Gastroesophageal sphincter (tissue), 4 donors: ENCODE measurements around the gene GUCA2A. TPM values are rescaled to one million over a fixed set of nuclear protein-coding genes. Genes with fewer than 3 reads are reported as not detected.

Source experiments
- ATAC-seq: fragments of 150-250 bp; one replicate; pipeline ENCODE4 v1.9.1; 2016; ENCODE audit warnings: mild to moderate bottlenecking, moderate library complexity
- H3K27ac ChIP-seq, 4 donors: fragments of 200-600 bp; sonication (generic) in 3 of 4; 1 replicate in 3 of 4; 2 replicates in 1 of 4; pipeline ENCODE4 v1.5.1; 2016 to 2019
- H3K27me3 ChIP-seq: fragments of 200-600 bp; sonication (generic); one replicate; pipeline ENCODE4 v1.5.1; 2019
- H3K36me3 ChIP-seq, 2 donors: fragments of 200-600 bp; sonication (generic); one replicate each; pipeline ENCODE4 v1.5.1; 2019; ENCODE audit warnings: control low read depth in 1 of 2
- H3K4me1 ChIP-seq, 3 donors: fragments of 200-600 bp; sonication (generic); 1 replicate in 2 of 3; 2 replicates in 1 of 3; pipeline ENCODE4 v1.5.1; 2016 to 2019; ENCODE audit warnings: control low read depth in 2 of 3
- H3K4me3 ChIP-seq, 2 donors: fragments of 200-600 bp; sonication (generic); one replicate each; pipeline ENCODE4 v1.5.1; 2019; ENCODE audit warnings: mild to moderate bottlenecking in 1 of 2, moderate library complexity in 1 of 2
- H3K9me3 ChIP-seq, 3 donors: fragments of 200-600 bp; sonication (generic); one replicate each; pipeline ENCODE4 v1.5.1; 2017 to 2019; ENCODE audit warnings: control low read depth in 2 of 3
- EP300 ChIP-seq: sonication (generic); formaldehyde crosslinking; IDR thresholded peaks from one replicate; pipeline ENCODE4 v1.6.1; 2017; ENCODE audit warnings: antibody characterized with exemption, mild to moderate bottlenecking
- POLR2A ChIP-seq, 2 donors: fragments of 450-650 bp; IDR thresholded peaks; one replicate each; pipeline ENCODE4 v1.6.1; 2017; ENCODE audit warnings: antibody characterized with exemption in 2 of 2, mild to moderate bottlenecking in 2 of 2, moderate library complexity in 1 of 2
- POLR2AphosphoS5 ChIP-seq: sonication (generic); formaldehyde crosslinking; IDR thresholded peaks from one replicate; pipeline ENCODE4 v1.6.1; 2017; ENCODE audit warnings: antibody characterized with exemption
- WGBS, 2 donors: methylation state at CpG; one replicate each; pipeline ENCODE4 v1.1.5; 2018; ENCODE audit warnings: low coverage in 1 of 2; 5-methylcytosine and 5-hydroxymethylcytosine counted together
- total RNA-seq, 4 donors: library from RNA; depleted of rRNA; stranded (reverse); fragments of >200 nt; gene quantifications; one replicate each; pipeline ENCODE4 v1.1.0, GENCODE V29; 2016
- TF ChIP-seq, protein P1 (sequence below), 4 experiments: fragments of 200-600 bp in 2 of 4; fragments of 450-650 bp in 2 of 4; sonication (generic) in 1 of 4; IDR thresholded peaks; one replicate each; pipeline ENCODE4 v1.5.1; 2017 to 2019; ENCODE audit warnings: antibody characterized with exemption in 4 of 4, mild to moderate bottlenecking in 2 of 4, moderate library complexity in 2 of 4

The GUCA2A gene
- total RNA-seq, 4 donors from 2014 or later, result not detected

DNA sequence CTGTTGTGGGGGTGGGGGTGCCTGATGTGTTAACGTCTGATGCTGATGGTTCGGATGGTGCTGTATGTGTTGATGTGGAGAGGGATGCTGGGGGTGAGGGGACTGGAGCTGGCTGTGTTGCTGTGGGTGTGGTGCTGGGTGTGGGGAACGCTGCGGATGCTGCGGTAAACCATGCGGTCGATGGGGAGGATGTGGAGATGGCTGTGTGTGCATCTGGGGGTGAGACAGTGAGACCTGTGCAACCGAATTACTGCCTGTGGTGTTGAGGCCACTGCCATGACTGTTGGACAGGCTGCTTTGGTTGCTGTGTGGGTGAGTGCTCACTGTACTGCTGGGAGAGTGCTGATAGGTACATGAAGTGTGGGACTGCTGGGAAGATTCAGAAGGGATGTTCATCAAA is 26.8 kb upstream of the GUCA2A start:
- Histone ChIP-seq H3K9me3 (no peaks in the 10 kb centered on the region), H3K4me1 (peaks cover 0 to 4% (median 0%) of the 10 kb centered on the region in 3 donors), H3K27ac (no peak overlapping the region), H3K4me3 (no peak overlapping the region), H3K27me3 (no peaks in the 10 kb centered on the region), H3K36me3 (peaks cover 0 to 83% of the 10 kb centered on the region in 2 donors)
- 90 to 91% methylated on average over 8 of the region's 8 CpGs for WGBS, 2 donors
- ATAC-seq, result no peak
- TF ChIP-seq POLR2A (IDR thresholded peaks at IDR 0.05) (no peak), POLR2AphosphoS5 (no peak), EP300 (no peak)
- TF ChIP-seq, protein P1, sequence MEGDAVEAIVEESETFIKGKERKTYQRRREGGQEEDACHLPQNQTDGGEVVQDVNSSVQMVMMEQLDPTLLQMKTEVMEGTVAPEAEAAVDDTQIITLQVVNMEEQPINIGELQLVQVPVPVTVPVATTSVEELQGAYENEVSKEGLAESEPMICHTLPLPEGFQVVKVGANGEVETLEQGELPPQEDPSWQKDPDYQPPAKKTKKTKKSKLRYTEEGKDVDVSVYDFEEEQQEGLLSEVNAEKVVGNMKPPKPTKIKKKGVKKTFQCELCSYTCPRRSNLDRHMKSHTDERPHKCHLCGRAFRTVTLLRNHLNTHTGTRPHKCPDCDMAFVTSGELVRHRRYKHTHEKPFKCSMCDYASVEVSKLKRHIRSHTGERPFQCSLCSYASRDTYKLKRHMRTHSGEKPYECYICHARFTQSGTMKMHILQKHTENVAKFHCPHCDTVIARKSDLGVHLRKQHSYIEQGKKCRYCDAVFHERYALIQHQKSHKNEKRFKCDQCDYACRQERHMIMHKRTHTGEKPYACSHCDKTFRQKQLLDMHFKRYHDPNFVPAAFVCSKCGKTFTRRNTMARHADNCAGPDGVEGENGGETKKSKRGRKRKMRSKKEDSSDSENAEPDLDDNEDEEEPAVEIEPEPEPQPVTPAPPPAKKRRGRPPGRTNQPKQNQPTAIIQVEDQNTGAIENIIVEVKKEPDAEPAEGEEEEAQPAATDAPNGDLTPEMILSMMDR (IDR thresholded peaks at IDR 0.05), result no peak

- Histone ChIP-seq H3K4me1 (peaks cover 0 to 10% (median 0%) of the 10 kb centered on the region in 3 donors), H3K36me3 (peaks cover 0 to 80% of the 10 kb centered on the region in 2 donors), H3K27ac (no peak overlapping the region), H3K27me3 (no peaks in the 10 kb centered on the region), H3K4me3 (no peak overlapping the region), H3K9me3 (no peaks in the 10 kb centered on the region)
- WGBS, 2 donors, result 80 to 87% methylated on average over 4 to 6 of the region's 6 CpGs
- TF ChIP-seq EP300 (no peak), POLR2AphosphoS5 (no peak), POLR2A (IDR thresholded peaks at IDR 0.05) (no peak)
- TF ChIP-seq, protein P1 (IDR thresholded peaks at IDR 0.05), result no peak
- no peak for ATAC-seq
These were observed 25.6 kb upstream of the GUCA2A start for GRCh38 chr1:42189931-42190853.

GRCh38 chr1:42186152-42186551 is 21.6 kb upstream of the GUCA2A start:
- H3K36me3 ChIP-seq, result peaks cover 0 to 90% of the 10 kb centered on the region in 2 donors
- ATAC-seq, result no peak
- H3K4me3 ChIP-seq, result no peak overlapping the region
- no peaks in the 10 kb centered on the region for H3K9me3 ChIP-seq
- 60 to 61% methylated on average over 2 to 3 of the region's 3 CpGs for WGBS, 2 donors
- no peak overlapping the region for H3K27ac ChIP-seq
- TF ChIP-seq POLR2A (IDR thresholded peaks at IDR 0.05), result no peak
- TF ChIP-seq EP300, result no peak
- no peak for TF ChIP-seq POLR2AphosphoS5
- TF ChIP-seq, protein P1 (IDR thresholded peaks at IDR 0.05), result no peak
- H3K27me3 ChIP-seq, result no peaks in the 10 kb centered on the region
- H3K4me1 ChIP-seq, result peaks cover 0 to 10% (median 0%) of the 10 kb centered on the region in 3 donors

- Histone ChIP-seq H3K9me3 (no peaks in the 10 kb centered on the region), H3K4me1 (peaks cover 0 to 16% (median 0%) of the 10 kb centered on the region in 3 donors), H3K4me3 (no peak overlapping the region), H3K27me3 (no peaks in the 10 kb centered on the region), H3K27ac (no peak overlapping the region), H3K36me3 (peaks cover 0 to 82% of the 10 kb centered on the region in 2 donors)
- WGBS, 2 donors, result 85 to 91% methylated on average over 1 to 3 of the region's 3 CpGs
- no peak for TF ChIP-seq POLR2A (IDR thresholded peaks at IDR 0.05)
- TF ChIP-seq, protein P1 (IDR thresholded peaks at IDR 0.05), result no peak
- TF ChIP-seq POLR2AphosphoS5, result no peak
- TF ChIP-seq EP300, result no peak
- no peak for ATAC-seq
These were observed 20.1 kb upstream of the GUCA2A start for GRCh38 chr1:42184616-42185015.

DNA sequence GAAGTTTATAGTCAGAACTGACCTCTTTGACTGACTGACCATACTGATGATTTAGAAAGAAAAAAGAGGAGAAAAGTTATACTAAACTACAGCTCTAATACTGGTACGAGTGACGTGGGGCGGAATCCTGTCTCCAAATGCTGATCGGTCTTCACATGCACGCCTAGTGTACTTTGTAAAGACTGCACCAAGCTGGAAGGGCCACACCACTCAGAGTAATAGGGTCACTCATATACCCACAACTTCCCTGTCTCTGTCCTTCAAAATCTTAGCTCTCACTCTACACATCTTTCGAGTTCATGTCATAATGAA is 19.4 kb upstream of the GUCA2A start:
- ATAC-seq, result no peak
- H3K27ac ChIP-seq, result no peak overlapping the region
- TF ChIP-seq POLR2A (IDR thresholded peaks at IDR 0.05) (no peak), EP300 (no peak), POLR2AphosphoS5 (no peak)
- TF ChIP-seq, protein P1 (IDR thresholded peaks at IDR 0.05), result no peak
- WGBS, 2 donors, result 91 to 93% methylated on average over 6 of the region's 6 CpGs
- no peaks in the 10 kb centered on the region for H3K27me3 ChIP-seq
- H3K4me3 ChIP-seq, result no peak overlapping the region
- H3K4me1 ChIP-seq, result peaks cover 0 to 23% (median 0%) of the 10 kb centered on the region in 3 donors
- no peaks in the 10 kb centered on the region for H3K9me3 ChIP-seq
- peaks cover 0 to 78% of the 10 kb centered on the region in 2 donors for H3K36me3 ChIP-seq
